Hindlimb muscle (tissue), 1 donor: Measurements from ENCODE around the gene KLHL40. TPM values are rescaled to one million over a fixed set of nuclear protein-coding genes. Genes with fewer than 3 reads are reported as not detected.

ENCODE experiments used
- DNase-seq: peaks from one replicate; pipeline ENCODE4 v3.0.0-alpha.2; 2013
- polyA plus RNA-seq: library from polyadenylated mRNA; unstranded; fragments of 120-200 nt; gene quantifications from one replicate; pipeline ENCODE4 v1.2.1, GENCODE V29; 2013; ENCODE audit not compliant: insufficient read length

Gene KLHL40, protein sequence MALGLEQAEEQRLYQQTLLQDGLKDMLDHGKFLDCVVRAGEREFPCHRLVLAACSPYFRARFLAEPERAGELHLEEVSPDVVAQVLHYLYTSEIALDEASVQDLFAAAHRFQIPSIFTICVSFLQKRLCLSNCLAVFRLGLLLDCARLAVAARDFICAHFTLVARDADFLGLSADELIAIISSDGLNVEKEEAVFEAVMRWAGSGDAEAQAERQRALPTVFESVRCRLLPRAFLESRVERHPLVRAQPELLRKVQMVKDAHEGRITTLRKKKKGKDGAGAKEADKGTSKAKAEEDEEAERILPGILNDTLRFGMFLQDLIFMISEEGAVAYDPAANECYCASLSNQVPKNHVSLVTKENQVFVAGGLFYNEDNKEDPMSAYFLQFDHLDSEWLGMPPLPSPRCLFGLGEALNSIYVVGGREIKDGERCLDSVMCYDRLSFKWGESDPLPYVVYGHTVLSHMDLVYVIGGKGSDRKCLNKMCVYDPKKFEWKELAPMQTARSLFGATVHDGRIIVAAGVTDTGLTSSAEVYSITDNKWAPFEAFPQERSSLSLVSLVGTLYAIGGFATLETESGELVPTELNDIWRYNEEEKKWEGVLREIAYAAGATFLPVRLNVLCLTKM
- polyA plus RNA-seq = 206 TPM

DNA sequence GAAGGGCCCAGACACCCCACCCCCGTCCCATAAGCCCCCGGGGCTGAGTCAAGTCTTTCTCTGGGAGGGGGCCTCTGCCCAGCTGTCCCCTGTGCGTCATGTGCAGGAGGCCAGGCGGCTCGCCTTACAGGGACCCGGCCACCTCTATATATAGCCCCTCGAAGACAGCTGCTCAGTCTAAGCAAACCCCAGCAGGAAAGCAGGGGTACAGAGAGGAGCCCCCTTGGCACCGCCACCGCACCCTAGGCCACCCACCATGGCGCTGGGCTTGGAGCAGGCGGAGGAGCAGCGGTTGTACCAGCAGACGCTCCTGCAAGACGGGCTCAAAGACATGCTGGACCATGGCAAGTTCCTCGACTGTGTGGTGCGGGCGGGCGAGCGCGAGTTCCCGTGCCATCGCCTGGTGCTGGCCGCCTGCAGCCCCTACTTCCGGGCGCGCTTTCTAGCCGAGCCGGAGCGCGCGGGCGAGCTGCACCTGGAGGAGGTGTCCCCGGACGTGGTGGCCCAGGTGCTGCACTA is at the start of gene KLHL40:
TSS of gene KLHL40 (plus strand) at position 175 of the 519 bp plus-strand sequence. CDS start at position 257, 82 bp downstream.
- no peak for DNase-seq

DNA sequence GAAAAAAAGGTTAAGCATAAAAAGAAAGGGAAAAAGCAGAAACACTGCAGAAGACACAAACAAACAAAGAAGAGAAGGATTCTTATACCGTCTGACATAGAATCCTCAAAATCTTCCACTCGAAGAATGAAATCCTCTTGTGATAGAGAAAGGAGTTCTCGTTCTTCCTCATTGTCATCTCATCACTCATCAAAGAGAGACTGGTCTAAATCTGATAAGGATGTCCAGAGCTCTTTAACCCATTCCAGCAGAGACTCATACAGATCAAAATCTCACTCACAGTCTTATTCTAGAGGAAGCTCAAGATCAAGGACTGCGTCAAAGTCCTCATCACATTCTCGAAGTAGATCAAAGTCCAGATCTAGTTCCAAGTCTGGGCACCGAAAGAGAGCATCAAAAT is 48.3 kb upstream of the KLHL40 start:
- DNase-seq = no peak

DNA sequence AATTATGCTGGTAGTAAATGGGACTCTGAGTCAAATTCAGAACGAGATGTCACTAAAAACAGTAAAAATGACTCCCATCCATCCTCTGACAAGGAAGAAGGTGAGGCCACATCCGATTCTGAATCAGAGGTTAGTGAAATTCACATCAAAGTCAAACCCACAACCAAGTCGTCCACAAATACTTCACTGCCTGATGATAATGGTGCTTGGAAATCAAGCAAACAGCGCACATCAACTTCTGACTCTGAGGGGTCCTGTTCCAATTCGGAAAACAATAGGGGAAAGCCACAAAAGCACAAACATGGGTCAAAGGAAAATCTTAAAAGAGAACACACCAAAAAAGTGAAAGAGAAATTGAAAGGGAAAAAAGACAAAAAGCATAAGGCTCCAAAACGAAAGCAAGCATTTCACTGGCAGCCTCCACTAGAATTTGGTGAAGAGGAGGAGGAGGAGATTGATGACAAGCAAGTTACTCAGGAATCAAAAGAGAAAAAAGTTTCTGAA is 46.9 kb upstream of the KLHL40 start:
- no peak for DNase-seq

DNA sequence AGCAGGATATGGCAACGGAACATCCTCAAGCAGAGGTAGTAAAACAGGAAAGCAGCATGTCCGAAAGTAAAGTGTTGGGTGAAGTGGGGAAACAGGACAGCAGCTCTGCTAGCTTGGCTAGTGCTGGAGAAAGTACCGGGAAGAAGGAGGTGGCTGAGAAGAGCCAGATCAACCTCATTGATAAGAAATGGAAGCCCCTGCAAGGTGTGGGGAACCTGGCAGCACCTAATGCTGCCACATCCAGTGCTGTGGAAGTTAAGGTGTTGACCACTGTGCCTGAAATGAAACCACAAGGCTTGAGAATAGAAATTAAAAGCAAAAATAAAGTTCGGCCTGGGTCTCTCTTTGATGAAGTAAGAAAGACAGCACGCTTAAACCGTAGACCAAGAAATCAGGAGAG is 46.1 kb upstream of the KLHL40 start:
- no peak for DNase-seq

DNA sequence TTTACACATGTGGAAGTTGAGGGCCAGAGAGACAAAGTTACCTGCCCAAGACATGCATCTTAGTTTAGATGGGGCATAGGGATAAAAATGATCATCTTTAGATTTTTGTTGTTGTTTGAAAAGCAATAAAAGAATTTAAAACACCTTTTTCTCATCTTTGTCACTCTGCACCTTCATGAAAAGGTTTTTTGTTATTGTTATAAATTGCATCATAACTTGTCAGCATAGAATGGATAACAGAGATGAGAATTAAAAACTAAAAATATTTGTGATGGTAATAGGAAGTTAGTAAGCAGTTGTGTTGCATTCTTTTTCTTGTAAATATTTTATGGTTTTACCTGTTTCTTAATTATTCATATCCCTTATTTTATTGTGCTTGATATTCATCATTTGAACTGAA is 45.2 kb upstream of the KLHL40 start:
- DNase-seq = no peak

DNA sequence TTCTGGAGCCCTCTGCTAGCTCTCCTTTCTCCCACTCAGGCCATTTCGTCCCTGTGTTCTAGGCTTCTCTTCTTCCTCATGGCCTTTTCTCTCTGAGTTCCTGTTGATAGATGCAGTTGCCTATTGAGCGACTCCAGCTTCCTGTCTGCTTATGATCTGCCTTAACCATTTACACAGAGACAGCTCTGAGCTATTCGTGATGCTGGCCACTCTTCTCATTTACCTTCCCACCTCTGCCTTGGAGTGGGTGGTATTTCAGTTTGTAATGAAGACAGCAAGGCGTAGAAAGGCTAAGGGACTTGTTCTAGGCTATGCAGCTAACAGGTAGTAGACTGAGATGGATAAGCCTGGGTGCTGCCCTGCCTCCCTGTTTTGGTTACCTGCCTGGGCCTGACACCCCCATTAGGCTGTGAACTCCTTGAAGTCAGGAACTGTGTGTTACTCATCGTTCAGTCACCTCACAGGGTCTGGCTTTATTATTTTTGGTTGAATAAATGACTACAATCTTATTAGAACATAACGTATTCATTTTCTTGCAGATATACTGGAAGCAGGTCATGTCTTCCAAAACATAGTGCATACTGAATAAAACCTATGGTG is 44.5 kb upstream of the KLHL40 start:
- DNase-seq = no peak

DNA sequence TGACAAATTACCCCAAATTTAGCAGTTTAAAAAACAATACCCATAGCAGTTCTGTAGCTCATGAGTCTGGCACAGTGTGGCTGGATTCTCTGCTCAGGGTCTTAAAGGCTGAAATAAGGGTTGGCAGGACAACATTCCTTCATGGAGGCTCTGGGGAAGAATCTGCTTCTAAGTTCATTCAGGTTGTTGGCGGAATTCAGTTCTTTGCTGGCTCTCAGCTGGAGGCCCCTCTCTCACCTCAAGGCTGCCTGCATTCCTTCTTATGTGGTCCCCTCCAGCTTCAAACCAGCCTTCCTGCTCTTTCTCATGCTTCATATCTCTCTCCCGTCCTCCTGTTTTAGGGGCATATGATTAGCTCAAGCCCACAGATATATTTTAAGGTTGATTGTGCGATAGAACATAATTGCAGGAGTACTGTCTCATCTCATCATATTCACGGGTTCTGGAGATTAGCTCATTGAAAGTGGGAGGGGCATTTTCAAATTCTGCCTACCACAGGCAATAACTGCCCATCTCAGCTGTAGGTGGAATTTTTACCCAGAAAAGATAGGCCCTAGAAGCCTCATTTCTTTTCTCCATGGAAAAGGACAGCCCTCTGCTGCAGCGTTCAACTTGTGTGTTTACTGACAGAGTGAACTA is 37.4 kb upstream of the KLHL40 start:
- DNase-seq = no peak

DNA sequence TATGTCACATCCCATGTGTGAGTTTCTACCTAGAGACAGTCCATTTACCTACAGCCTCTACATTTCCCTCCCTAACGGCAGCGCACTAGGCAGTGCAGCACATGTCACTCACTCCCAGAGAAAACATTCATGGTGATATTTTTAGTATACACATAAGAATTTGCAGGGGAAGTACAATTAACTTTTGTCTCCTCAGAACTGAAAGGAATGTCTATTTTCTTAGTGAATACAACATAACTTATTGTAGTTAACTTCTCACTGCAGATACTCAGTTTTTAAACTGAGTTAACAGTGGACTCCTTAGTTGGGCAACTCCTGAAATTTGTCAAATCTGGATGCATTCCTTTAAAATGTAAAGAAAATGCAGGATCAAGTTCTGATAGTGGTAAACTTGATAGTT is 36.3 kb upstream of the KLHL40 start:
- no peak for DNase-seq

DNA sequence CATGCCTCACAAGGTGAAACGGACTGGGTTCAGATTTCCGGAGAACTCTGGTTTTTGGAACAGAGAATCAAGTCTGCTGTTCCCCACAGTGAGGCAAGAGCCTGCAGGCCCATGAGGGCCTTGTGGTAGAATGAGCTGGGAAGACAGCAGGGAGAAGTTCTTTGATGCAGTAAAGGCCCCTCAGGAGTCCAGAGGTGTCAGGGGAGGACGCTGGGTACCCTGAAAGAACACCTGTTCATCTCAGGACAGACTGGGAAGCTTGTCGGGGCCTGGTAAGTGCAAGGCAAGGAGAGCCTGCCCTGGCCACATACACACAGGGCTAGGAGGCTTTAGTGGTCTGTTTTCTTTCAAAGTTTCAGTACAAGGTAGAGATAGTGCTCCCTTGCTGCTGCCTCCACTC is 35.6 kb upstream of the KLHL40 start:
- no peak for DNase-seq

DNA sequence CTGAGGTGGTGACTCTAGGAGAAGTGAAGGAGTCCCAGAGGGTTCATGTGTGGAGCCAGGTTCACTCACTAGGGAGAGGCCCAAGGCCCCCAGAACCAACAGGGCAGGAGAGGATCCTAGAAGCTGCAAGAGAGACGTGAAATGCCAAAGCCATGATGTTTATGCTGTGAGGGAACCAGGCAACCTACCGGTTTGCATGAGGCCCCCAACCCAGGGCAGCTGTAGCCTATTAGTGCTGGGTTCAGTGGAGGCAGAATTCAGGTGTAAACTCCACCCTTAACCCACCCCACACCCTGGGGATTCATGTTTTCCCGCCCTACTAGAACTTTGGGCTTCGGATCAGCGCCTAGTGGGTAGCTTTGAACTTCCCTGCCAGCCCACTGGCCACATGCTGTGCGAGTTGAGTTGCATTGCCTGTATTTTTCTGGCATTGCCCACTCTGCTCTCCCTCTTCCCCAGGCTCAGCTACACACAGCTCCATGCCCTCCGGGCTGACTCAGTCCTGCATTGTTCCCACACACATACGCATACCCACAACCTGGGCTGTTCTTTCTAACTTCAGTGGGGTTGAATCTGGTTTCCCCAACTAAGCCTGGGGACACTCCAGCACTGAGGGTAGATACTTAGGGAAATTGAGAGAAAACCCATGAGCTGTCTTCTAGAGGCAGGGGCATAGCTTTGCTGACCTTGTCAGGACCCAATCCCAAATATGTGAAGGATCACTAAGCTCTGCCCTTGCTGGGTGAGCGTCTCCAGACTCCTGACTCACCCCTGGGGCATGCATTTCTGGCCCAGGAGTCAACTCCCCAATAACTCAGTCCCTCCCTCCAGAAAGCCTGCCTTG is 33.9 kb upstream of the KLHL40 start:
- no peak for DNase-seq

DNA sequence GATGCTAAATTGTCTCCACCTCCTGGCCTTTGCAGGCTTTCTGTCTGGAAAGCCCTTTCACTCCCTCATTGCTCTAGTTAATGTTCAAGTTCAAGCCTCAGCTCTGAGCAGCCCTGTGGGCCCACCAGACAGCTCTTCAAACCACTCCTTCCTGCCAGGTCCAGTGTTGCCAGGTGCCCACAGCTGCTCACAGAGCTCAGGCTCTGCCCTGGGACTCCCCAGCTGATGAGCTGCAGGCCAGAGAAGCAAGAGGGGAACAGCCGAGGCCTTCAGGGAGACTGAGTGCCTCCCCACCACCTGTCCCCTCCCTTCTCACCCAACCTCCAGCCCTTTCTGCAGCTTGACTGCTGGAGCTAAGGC is 33.1 kb upstream of the KLHL40 start:
- DNase-seq = no peak

DNA sequence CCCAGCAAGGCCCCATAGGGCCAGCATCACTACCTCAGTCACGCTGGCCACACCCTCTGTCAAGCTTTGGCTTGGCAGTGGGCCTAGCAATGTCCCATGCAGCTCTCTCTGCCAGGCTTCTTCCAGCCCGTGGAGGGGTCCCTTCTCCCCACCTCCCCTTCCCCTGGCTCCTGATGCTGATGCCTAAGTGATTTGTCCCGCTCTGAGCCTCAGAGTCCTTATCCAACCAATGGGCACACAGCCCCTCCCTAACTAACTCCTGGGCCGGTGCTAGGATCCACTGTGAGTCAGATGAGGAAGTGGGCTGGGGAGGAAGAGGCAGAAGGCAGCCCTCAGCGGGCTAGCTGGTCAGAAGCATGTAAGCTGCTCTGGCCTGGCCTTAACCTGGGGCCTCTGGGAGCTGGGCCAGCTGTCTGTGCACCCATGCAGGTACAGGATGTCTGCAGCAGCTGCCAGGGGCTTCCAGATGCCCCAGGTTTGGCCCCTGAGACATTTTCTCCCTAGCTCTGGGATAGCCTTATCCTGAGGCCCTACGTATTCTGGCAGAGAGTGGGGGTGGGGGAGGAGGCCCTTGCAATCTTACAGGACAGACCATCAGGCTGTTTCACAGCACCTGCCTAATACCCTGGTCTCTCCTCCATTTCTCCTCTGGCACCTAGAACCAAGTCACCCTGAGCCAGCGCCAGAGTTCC is 32.6 kb upstream of the KLHL40 start:
- DNase-seq = no peak

DNA sequence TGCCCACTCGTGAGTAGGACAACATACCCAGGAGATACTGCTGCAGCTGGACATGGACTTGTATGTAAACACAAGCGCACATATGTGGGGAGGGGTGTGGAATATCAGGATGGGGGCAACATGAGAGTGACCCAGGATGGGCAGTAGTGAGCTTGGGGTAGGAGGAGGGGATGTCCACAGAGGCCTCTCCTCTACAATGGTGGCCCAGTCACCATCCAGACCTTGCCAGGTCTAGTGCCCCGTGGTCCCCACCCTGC is 32.1 kb upstream of the KLHL40 start:
- no peak for DNase-seq

DNA sequence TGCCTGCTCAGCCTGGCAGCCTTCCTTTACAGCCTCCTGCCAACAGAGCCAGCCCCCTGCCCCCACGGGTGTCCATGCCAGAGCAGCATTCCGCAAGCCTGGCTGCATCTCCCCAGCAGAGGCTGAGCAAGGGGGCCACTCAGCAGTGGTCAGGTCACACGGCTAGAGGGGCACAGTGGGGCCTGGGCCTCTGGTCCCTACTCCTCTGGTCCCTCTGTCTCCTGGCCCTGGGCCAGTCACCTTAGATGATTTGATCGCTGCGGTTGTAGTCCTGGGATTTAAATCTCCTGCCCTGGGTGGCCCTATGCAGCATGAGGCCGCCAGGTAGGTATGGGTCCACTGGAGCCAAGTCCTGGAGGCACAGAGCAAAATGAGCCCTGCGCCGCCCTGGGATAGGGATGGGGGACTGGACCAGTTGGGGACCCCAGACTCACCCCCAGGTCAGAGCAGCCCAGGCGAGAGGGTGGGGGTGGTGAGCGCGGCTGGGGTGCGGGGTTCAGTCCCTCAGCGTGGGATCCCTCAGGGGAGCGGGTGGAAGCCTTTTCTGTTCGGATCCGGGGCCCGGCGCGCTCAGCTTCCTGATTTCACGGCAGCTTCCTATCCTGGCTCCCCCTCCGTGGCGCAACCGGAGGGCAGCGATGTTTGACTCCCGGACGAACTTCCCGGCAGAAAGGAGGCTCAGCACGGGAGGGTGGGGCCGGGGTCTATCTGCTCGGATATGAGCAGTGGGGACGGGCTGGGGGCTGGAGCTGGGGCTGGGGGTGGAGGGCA is 31.6 kb upstream of the KLHL40 start, which contains the start of gene ZBTB47:
TSS of gene ZBTB47 (plus strand) at position 138 of the 771 bp plus-strand sequence. CDS start 4,659 bp downstream, outside the sequence.
- DNase-seq = no peak

DNA sequence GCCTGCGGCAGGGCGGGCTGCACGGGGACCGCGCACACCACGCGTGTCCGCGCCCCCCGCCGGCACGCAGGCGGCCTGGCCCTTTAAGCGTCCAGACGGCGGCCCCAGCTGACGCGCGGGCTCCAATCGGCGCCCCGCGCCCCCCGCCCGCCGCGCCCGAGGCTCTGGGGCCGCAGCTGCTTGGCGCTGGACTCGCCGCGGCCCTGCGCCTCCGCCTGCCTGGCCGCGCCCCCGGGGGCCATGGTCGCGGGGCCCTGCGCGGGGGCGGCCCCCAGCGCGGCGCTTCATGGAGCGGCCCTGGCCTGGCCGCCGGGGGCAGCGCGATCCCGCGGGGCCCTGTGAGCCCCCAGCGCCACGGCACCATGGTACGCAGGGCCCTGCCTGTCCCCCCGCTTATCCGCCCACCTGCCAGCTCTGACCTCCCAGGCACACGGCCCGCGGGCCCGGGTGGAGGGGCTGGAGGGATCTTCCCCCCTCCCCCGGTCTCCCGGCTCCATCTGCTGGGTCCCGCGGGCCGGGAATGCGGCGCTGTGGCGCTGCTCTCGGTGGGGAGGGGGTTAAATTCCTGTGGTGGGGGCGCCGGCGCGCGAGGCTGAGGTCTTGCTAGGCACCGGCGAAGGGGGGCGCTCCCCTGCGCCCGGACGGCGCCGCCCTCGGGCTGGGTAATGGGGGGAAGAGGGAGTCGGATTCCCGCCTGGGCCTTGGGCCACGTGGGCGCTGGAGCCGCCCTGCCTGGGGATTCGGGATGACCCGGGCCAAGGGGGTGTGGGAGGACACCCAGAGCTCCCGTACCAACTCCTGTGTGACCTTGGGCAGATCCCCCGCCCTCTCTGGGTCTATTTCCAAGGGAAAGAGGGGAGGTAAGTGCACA is 30.8 kb upstream of the KLHL40 start:
- DNase-seq = peak; percentile 81

DNA sequence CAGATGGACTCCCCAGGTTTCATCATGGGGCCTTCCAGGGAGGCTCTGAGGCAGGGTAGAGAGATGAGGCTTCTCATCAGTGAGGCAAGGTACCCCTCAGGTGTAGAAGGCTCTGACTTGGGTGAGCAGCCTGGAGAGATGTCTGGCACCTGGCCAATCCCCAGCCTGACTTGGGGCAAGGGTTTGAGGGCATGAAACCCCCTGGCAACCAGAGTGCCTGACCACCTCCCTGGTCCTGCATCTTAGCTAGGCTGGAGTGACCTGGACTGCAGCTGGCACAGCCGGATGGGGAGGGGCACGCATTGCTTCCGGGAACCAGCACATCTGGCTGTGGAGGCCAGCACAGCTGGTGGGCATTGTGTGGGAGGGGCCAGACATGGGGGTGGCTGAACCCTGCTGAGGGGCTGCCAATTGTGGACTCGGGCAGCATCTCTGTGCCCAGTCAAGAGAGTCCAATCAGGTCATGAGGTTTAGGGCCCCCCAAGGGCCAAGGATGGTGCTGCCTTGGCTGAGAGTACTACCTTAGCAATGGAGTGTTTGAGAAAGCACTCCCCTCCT is 29.9 kb upstream of the KLHL40 start:
- no peak for DNase-seq

DNA sequence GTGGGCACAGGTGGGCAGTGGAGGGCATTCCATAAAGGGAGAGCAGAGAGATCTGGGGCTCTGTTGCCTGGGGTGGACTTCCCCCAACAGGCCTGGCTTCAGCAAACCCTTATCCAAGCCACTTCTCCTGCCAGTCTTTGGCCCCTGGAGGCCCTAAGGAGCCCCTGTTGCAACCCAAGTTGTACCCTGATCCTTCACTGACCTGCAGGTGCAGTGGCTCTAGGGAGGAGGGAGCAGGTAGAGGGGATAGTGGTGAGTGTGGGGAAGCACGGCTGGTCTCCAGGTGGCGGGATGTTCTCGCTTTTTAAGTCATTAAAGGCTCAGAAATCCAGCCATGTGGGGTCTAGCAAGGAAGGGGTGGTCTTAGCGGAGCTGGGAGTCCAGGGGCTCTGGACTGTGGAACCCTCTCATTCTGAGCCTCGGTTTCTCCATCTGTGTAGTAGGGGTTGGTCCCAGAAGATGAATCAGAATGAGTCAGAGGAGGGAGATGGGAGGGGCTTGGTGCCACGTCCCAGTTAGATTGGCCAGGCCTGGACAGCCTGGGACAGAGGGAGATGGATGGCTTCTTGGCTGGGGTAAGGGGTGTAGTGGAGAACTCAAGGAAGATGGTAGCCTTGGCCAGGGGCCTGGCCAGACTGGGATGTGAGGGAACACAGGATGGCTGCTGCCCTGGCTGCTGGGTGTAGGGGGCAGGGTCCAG is 29.2 kb upstream of the KLHL40 start:
- no peak for DNase-seq
